HEK293 (cell line): ENCODE data around the gene SLC25A19.

Experiments used
- CTCF ChIA-PET: fragments of 350-600 bp; formaldehyde crosslinking; extraction: SDS; loops from one replicate; lab custom pipeline; 2021; ENCODE audit warnings: antibody characterized with exemption; lab: Yijun Ruan, JAX
- POLR2A ChIA-PET: fragments of 300-600 bp; formaldehyde crosslinking; extraction: SDS; loops from one replicate; lab custom pipeline; 2020; ENCODE audit warnings: antibody characterized with exemption, inconsistent platforms; lab: Yijun Ruan, JAX
- H3K27ac ChIP-seq: fragments of 200-500 bp; sonication (Bioruptor generic); 2 replicates; pipeline ENCODE4 v1.5.1; 2014; ENCODE audit warnings: low read depth, low read length, control low read depth, inconsistent platforms; ENCODE audit errors: extremely low read depth
- H3K36me3 ChIP-seq, 2 experiments: fragments of 200-500 bp in 1 of 2; sonication (Bioruptor generic) in 1 of 2; 1 replicate in 1 of 2; 2 replicates in 1 of 2; pipeline ENCODE4 v1.5.1; 2014 to 2017; ENCODE audit warnings: inconsistent platforms in 2 of 2, low read length in 2 of 2; ENCODE audit not compliant: control insufficient read depth in 2 of 2, insufficient read depth in 1 of 2
- H3K4me1 ChIP-seq: fragments of 200-500 bp; sonication (Bioruptor generic); 2 replicates; pipeline ENCODE4 v1.5.1; 2014; ENCODE audit warnings: mild to moderate bottlenecking, low read length, inconsistent platforms; ENCODE audit not compliant: control insufficient read depth, insufficient read depth
- H3K4me3 ChIP-seq: 2 replicates; pipeline ENCODE4 v1.5.1; 2011; ENCODE audit warnings: low read depth, mild to moderate bottlenecking, control low read depth, low read length, moderate library complexity
- H3K9me3 ChIP-seq: fragments of 200-500 bp; sonication (Bioruptor generic); 2 replicates; pipeline ENCODE4 v1.5.1; 2014; ENCODE audit warnings: low read depth, low read length, inconsistent platforms; ENCODE audit not compliant: control insufficient read depth, insufficient read depth
- BCL11B ChIP-seq: fragments of 450-650 bp; formaldehyde crosslinking; IDR thresholded peaks from 2 replicates; pipeline ENCODE4 v1.5.1; 2016; ENCODE audit warnings: low read depth, missing biosample characterization, missing genetic modification characterization
- OSR2 ChIP-seq: fragments of 450-650 bp; formaldehyde crosslinking; IDR thresholded peaks from 2 replicates; pipeline ENCODE4 v1.5.1; 2016; ENCODE audit warnings: missing biosample characterization, missing genetic modification characterization
- REPIN1 ChIP-seq: fragments of 450-650 bp; formaldehyde crosslinking; IDR thresholded peaks from 2 replicates; pipeline ENCODE4 v1.5.1; 2017; ENCODE audit warnings: missing biosample characterization, missing genetic modification characterization, low read depth
- SETDB1 ChIP-seq: IDR thresholded peaks from one replicate; pipeline ENCODE4 v1.6.1; 2017; ENCODE audit warnings: mild to moderate bottlenecking, low read length, moderate library complexity, mixed read lengths; ENCODE audit not compliant: insufficient read length
- TSHZ1 ChIP-seq: fragments of 450-650 bp; formaldehyde crosslinking; IDR thresholded peaks from 2 replicates; pipeline ENCODE4 v1.5.1; 2016; ENCODE audit warnings: missing biosample characterization, missing genetic modification characterization, borderline replicate concordance
- ZBTB11 ChIP-seq: fragments of 450-650 bp; formaldehyde crosslinking; conservative IDR thresholded peaks from 2 replicates; pipeline ENCODE4 v1.5.1; 2016; ENCODE audit warnings: low read depth, missing biosample characterization, missing genetic modification characterization
- ZBTB17 ChIP-seq: fragments of 450-650 bp; formaldehyde crosslinking; IDR thresholded peaks from 2 replicates; pipeline ENCODE4 v1.5.1; 2016; ENCODE audit warnings: missing biosample characterization, missing genetic modification characterization
- ZNF121 ChIP-seq: fragments of 450-650 bp; formaldehyde crosslinking; IDR thresholded peaks from 2 replicates; pipeline ENCODE4 v1.5.1; 2016; ENCODE audit warnings: missing biosample characterization, missing genetic modification characterization
- ZNF138 ChIP-seq: fragments of 450-650 bp; formaldehyde crosslinking; IDR thresholded peaks from 2 replicates; pipeline ENCODE4 v1.5.1; 2016; ENCODE audit warnings: missing biosample characterization, missing genetic modification characterization, borderline replicate concordance
- ZNF157 ChIP-seq: fragments of 450-650 bp; formaldehyde crosslinking; IDR thresholded peaks from 2 replicates; pipeline ENCODE4 v1.5.1; 2016; ENCODE audit warnings: missing biosample characterization, missing genetic modification characterization
- ZNF174 ChIP-seq: fragments of 450-650 bp; formaldehyde crosslinking; IDR thresholded peaks from 2 replicates; pipeline ENCODE4 v1.5.0; 2017; ENCODE audit warnings: missing biosample characterization, mild to moderate bottlenecking, missing genetic modification characterization
- ZNF202 ChIP-seq: fragments of 450-650 bp; formaldehyde crosslinking; IDR thresholded peaks from 2 replicates; pipeline ENCODE4 v1.5.1; 2016; ENCODE audit warnings: missing biosample characterization, missing genetic modification characterization, borderline replicate concordance
- ZNF248 ChIP-seq: fragments of 450-650 bp; formaldehyde crosslinking; IDR thresholded peaks from 2 replicates; pipeline ENCODE4 v1.5.1; 2017; ENCODE audit warnings: missing biosample characterization, missing genetic modification characterization
- ZNF350 ChIP-seq: fragments of 450-650 bp; formaldehyde crosslinking; IDR thresholded peaks from 2 replicates; pipeline ENCODE4 v1.5.0; 2017; ENCODE audit warnings: missing biosample characterization, mild to moderate bottlenecking, missing genetic modification characterization
- ZNF354C ChIP-seq: fragments of 450-650 bp; formaldehyde crosslinking; IDR thresholded peaks from 2 replicates; pipeline ENCODE4 v1.5.1; 2016; ENCODE audit warnings: missing biosample characterization, missing genetic modification characterization, low read depth, borderline replicate concordance
- ZNF501 ChIP-seq: fragments of 450-650 bp; formaldehyde crosslinking; IDR thresholded peaks from 2 replicates; pipeline ENCODE4 v1.5.1; 2016; ENCODE audit warnings: missing biosample characterization, missing genetic modification characterization
- ZNF645 ChIP-seq: fragments of 450-650 bp; formaldehyde crosslinking; IDR thresholded peaks from 2 replicates; pipeline ENCODE4; 2016; ENCODE audit warnings: missing biosample characterization, missing genetic modification characterization
- ZNF768 ChIP-seq: fragments of 450-650 bp; formaldehyde crosslinking; IDR thresholded peaks from 2 replicates; pipeline ENCODE4 v1.5.1; 2018; ENCODE audit warnings: missing biosample characterization, mild to moderate bottlenecking, missing genetic modification characterization
- TF ChIP-seq, protein P1 (sequence below): fragments of 450-650 bp; formaldehyde crosslinking; IDR thresholded peaks from 2 replicates; pipeline ENCODE4 v1.5.1; 2016; ENCODE audit warnings: missing biosample characterization, missing genetic modification characterization

The SLC25A19 gene

GRCh38 chr17:75334723-75335122 is 45.5 kb upstream of the SLC25A19 start:
- no peak overlapping the region for H3K27ac ChIP-seq
- TF ChIP-seq ZNF501 (no peak), ZBTB11 (no peak), ZNF121 (tag by site-specific recombination) (0 out of 2 replicates have a peak, but pooled peaks have one; percentile 69), ZNF645 (tag by site-specific recombination) (no peak), ZNF157 (tag by site-specific recombination) (no peak)
- peaks cover 0 to 13% of the 10 kb centered on the region in 2 experiments; a peak in 2 of 3 replicates for H3K36me3 ChIP-seq
- H3K4me3 ChIP-seq, result no peak overlapping the region
- peaks cover 7% of the 10 kb centered on the region for H3K4me1 ChIP-seq
- CTCF ChIA-PET, result interaction anchor here (2.6 kb wide), 1 partner anchor 12 kb away, joined by 24 read pairs; no protein-coding TSS in a partner anchor
- no peaks in the 10 kb centered on the region for H3K9me3 ChIP-seq
- POLR2A ChIA-PET, result no interaction called here

- ChIA-PET POLR2A (interaction anchor here (1.3 kb wide), 1 partner anchor 74 kb away, joined by 3 read pairs; the partner anchor contains the start of gene GRB2), CTCF (interaction anchor here (0.5 to 1.2 kb wide), 4 partner anchors 9 to 288 kb away, joined by 3 to 6 read pairs (median 4); partner anchors contain the start of gene SLC25A19)
- no peaks in the 10 kb centered on the region for H3K9me3 ChIP-seq
- no peak overlapping the region for H3K4me3 ChIP-seq
- peaks cover 6 to 13% of the 10 kb centered on the region in 2 experiments; a peak in 2 of 3 replicates for H3K36me3 ChIP-seq
- H3K27ac ChIP-seq, result no peak overlapping the region
- TF ChIP-seq BCL11B, result no peak
- TF ChIP-seq, protein P1, sequence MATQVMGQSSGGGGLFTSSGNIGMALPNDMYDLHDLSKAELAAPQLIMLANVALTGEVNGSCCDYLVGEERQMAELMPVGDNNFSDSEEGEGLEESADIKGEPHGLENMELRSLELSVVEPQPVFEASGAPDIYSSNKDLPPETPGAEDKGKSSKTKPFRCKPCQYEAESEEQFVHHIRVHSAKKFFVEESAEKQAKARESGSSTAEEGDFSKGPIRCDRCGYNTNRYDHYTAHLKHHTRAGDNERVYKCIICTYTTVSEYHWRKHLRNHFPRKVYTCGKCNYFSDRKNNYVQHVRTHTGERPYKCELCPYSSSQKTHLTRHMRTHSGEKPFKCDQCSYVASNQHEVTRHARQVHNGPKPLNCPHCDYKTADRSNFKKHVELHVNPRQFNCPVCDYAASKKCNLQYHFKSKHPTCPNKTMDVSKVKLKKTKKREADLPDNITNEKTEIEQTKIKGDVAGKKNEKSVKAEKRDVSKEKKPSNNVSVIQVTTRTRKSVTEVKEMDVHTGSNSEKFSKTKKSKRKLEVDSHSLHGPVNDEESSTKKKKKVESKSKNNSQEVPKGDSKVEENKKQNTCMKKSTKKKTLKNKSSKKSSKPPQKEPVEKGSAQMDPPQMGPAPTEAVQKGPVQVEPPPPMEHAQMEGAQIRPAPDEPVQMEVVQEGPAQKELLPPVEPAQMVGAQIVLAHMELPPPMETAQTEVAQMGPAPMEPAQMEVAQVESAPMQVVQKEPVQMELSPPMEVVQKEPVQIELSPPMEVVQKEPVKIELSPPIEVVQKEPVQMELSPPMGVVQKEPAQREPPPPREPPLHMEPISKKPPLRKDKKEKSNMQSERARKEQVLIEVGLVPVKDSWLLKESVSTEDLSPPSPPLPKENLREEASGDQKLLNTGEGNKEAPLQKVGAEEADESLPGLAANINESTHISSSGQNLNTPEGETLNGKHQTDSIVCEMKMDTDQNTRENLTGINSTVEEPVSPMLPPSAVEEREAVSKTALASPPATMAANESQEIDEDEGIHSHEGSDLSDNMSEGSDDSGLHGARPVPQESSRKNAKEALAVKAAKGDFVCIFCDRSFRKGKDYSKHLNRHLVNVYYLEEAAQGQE (tag by site-specific recombination), result no peak
- TF ChIP-seq ZNF768 (tag by site-specific recombination), result no peak
- TF ChIP-seq ZNF202 (tag by site-specific recombination), result no peak
- TF ChIP-seq REPIN1 (tag by site-specific recombination), result no peak
- no peak for TF ChIP-seq ZNF354C (tag by site-specific recombination)
- TF ChIP-seq SETDB1, result no peak
- H3K4me1 ChIP-seq, result peaks cover 6% of the 10 kb centered on the region
Observed at GRCh38 chr17:75331671-75332070, 42.4 kb upstream of the SLC25A19 start.

- CTCF ChIA-PET, result interaction anchor here (1.4 kb wide), 1 partner anchor 76 kb away, joined by 5 read pairs; no protein-coding TSS in a partner anchor
- Histone ChIP-seq H3K36me3 (peaks cover 10 to 15% of the 10 kb centered on the region in 2 experiments; a peak in 2 of 3 replicates), H3K4me1 (peaks cover 5% of the 10 kb centered on the region), H3K9me3 (no peaks in the 10 kb centered on the region), H3K27ac (no peak overlapping the region), H3K4me3 (no peak overlapping the region)
- POLR2A ChIA-PET, result interaction anchor here (0.6 to 2.2 kb wide), 2 partner anchors 46 to 66 kb away, joined by 6 to 7 read pairs; no protein-coding TSS in a partner anchor
- TF ChIP-seq ZNF174, result no peak
- no peak for TF ChIP-seq ZNF350 (tag by site-specific recombination)
- no peak for TF ChIP-seq ZBTB17 (tag by site-specific recombination)
- TF ChIP-seq OSR2 (tag by site-specific recombination), result no peak
- TF ChIP-seq ZNF157 (tag by site-specific recombination), result no peak
- TF ChIP-seq ZNF248, result no peak
- no peak for TF ChIP-seq ZNF138 (tag by site-specific recombination)
- TF ChIP-seq TSHZ1, result no peak
Observed at GRCh38 chr17:75327757-75328156, 38.5 kb upstream of the SLC25A19 start.
